GM12892 (cell line): ENCODE measurements around the gene CDH11.

Source experiments
- POLR2A ChIP-seq: IDR thresholded peaks from 2 replicates; pipeline ENCODE4 v1.6.1; 2011; ENCODE audit warnings: low read depth, low read length, control low read depth
- POLR2AphosphoS5 ChIP-seq: IDR thresholded peaks from 2 replicates; pipeline ENCODE4 v1.6.1; 2011; ENCODE audit warnings: low read depth, low read length, control low read depth

- TF ChIP-seq POLR2A = no peak
- no peak for TF ChIP-seq POLR2AphosphoS5
These were observed at the start of gene CDH11 for GRCh38 chr16:65121870-65122723.
